ENCODE data around the gene NFKBIA.

Gene NFKBIA

DNA sequence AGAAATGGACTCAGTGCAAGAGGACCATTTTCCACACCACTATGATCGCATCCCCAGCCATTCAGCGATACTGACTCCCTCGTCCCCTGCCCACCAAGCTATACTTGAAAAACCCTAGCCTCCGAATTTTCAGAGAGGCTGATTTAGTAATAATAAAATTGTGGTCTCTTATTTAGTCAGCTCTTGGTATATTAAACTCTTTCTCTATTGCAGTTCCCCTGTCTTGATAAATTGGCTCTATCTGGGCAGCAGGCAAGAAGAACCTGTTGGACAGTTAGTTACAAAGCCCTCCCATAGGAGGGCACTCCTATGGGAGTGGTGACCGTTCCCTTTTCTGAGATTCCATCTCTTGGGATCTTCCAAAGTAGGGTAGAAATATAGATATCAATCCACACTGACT, 33.6 kb downstream of the NFKBIA start:
- Histone ChIP-seq H2AFZ (ENCODE audit: low read depth, low read length) (no peak overlapping the region), H3K4me1 (ENCODE audit: low read length) (peaks cover 35% of the 10 kb centered on the region), H4K20me1 (ENCODE audit: insufficient read depth, low read length) (no peaks in the 10 kb centered on the region), H3K9ac (ENCODE audit: low read length) (no peak overlapping the region), H3K27me3 (ENCODE audit: low read depth, low read length) (no peaks in the 10 kb centered on the region), H3K4me3 (ENCODE audit: low read length) (no peak overlapping the region), H3K36me3 (replicated peaks; ENCODE audit: low read depth, low read length) (peaks cover 5% of the 10 kb centered on the region), H3K79me2 (ENCODE audit: low read length) (no peaks in the 10 kb centered on the region), H3K9me3 (ENCODE audit: insufficient read depth, low read length) (peaks cover 13% of the 10 kb centered on the region), H3K4me2 (ENCODE audit: low read length) (no peak overlapping the region), H3K27ac (ENCODE audit: low read length) (no peak overlapping the region)
- TF ChIP-seq, protein P1, sequence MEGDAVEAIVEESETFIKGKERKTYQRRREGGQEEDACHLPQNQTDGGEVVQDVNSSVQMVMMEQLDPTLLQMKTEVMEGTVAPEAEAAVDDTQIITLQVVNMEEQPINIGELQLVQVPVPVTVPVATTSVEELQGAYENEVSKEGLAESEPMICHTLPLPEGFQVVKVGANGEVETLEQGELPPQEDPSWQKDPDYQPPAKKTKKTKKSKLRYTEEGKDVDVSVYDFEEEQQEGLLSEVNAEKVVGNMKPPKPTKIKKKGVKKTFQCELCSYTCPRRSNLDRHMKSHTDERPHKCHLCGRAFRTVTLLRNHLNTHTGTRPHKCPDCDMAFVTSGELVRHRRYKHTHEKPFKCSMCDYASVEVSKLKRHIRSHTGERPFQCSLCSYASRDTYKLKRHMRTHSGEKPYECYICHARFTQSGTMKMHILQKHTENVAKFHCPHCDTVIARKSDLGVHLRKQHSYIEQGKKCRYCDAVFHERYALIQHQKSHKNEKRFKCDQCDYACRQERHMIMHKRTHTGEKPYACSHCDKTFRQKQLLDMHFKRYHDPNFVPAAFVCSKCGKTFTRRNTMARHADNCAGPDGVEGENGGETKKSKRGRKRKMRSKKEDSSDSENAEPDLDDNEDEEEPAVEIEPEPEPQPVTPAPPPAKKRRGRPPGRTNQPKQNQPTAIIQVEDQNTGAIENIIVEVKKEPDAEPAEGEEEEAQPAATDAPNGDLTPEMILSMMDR (IDR thresholded peaks at IDR 0.05; ENCODE audit: low read depth, low read length) = no peak
- TF ChIP-seq EZH2phosphoT487 (IDR thresholded peaks at IDR 0.05; ENCODE audit: low read depth) = no peak

DNA sequence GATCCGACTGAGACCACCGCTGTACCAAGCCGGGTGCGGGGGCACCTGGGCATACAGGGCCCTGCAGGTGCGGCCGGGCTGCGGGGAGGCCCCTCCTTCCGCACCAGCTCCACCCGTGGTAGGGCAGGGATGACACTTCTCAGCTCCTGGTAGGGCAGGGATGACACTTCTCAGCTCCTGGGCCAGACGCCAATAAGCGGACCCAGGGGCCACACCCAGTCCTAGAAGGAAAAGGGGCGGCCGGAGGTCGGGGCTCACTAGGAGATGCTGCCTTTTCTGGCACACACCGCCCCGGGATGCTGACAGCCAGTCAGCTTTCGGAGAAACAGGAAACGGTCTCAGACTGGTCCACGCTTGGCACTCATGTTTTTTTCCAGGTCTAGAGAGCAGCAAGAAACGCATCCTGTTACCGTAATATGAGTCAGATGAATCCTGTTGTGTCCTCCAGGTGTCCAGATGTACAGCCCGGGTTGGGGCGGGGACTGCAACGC, 34.8 kb downstream of the NFKBIA start:
- Histone ChIP-seq H3K4me2 (ENCODE audit: low read length) (peak overlapping the region; percentile 8), H3K27me3 (ENCODE audit: low read depth, low read length) (no peaks in the 10 kb centered on the region), H2AFZ (ENCODE audit: low read depth, low read length) (no peak overlapping the region), H3K79me2 (ENCODE audit: low read length) (no peaks in the 10 kb centered on the region), H3K27ac (ENCODE audit: low read length) (no peak overlapping the region), H3K4me1 (ENCODE audit: low read length) (peaks cover 37% of the 10 kb centered on the region), H3K4me3 (ENCODE audit: low read length) (peak overlapping the region; percentile 19; the same call in 1 of the 2 replicates), H3K36me3 (replicated peaks; ENCODE audit: low read depth, low read length) (peaks cover 5% of the 10 kb centered on the region), H4K20me1 (ENCODE audit: insufficient read depth, low read length) (no peaks in the 10 kb centered on the region), H3K9ac (ENCODE audit: low read length) (no peak overlapping the region), H3K9me3 (ENCODE audit: insufficient read depth, low read length) (peaks cover 13% of the 10 kb centered on the region)
- TF ChIP-seq, protein P1 (IDR thresholded peaks at IDR 0.05; ENCODE audit: low read depth, low read length) = no peak
- TF ChIP-seq EZH2phosphoT487 (IDR thresholded peaks at IDR 0.05; ENCODE audit: low read depth) = no peak

DNA sequence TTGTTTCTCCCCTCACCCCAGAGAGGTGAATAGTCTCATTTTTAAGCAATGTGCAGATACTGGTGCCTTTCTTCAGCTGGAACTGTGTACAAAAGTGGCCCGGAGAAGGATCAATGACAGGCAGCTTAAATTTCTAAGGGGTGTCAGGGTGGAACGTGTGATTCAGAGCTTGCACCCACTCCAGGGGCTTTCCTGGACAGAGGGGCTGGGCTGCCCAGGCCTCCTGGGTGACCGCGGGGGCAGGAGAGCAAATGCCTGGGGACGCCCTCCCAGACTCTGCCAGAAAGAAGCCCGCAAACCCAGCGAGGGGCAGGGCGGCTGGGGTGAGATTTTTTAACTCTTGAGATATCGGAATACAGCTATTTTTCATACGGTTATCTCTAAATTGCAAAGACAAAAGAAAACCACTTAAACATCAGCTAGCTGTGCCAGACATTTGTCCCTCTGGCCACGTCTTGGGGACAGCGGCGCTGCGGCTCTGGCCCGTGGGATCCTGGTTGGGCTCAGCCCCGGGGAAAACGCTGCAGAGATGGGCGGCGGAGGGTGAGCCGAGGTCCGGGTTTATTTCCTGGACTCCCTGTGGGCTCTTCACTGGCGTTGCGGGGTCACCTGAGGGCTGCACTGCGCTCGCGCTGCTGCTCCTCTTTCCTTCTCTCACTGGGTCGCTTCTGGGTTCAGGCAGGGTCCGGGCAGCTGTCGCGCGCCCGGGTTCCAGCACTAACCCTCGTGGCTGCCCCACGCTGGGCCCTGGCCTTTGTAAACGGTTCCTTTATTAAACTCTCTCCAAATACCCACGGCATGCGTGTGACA, 35.8 kb downstream of the NFKBIA start:
- Histone ChIP-seq H2AFZ (ENCODE audit: low read depth, low read length) (peak overlapping the region; percentile 43; the same call in 1 of the 2 replicates), H3K27ac (ENCODE audit: low read length) (peak overlapping the region; percentile 73), H3K27me3 (ENCODE audit: low read depth, low read length) (no peaks in the 10 kb centered on the region), H3K9me3 (ENCODE audit: insufficient read depth, low read length) (peaks cover 13% of the 10 kb centered on the region), H3K4me2 (ENCODE audit: low read length) (no peak overlapping the region), H3K36me3 (replicated peaks; ENCODE audit: low read depth, low read length) (peaks cover 5% of the 10 kb centered on the region), H3K4me1 (ENCODE audit: low read length) (peaks cover 37% of the 10 kb centered on the region), H3K4me3 (ENCODE audit: low read length) (no peak overlapping the region), H4K20me1 (ENCODE audit: insufficient read depth, low read length) (no peaks in the 10 kb centered on the region), H3K79me2 (ENCODE audit: low read length) (no peaks in the 10 kb centered on the region), H3K9ac (ENCODE audit: low read length) (no peak overlapping the region)
- TF ChIP-seq, protein P1 (IDR thresholded peaks at IDR 0.05; ENCODE audit: low read depth, low read length) = no peak
- TF ChIP-seq EZH2phosphoT487 (IDR thresholded peaks at IDR 0.05; ENCODE audit: low read depth) = no peak

DNA sequence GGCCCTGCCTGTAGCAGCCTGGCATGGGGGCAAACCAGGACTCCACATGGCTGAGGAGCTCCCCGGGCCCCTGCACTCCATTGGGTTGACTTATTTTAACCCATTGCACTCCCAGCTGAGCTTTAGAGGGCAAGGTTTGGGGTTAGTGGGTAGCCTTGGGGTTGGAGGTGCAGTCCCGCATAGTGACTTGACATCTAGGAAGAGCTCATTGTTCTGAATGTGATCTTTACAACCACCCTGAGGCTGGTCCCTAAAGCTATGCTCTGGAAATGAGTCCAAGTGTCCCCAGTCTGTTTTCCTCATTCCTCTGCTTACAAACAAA, 36.4 kb downstream of the NFKBIA start:
- H3K27ac ChIP-seq (ENCODE audit: low read length) = peak overlapping the region; percentile 73
- H4K20me1 ChIP-seq (ENCODE audit: insufficient read depth, low read length) = no peaks in the 10 kb centered on the region
- H3K4me1 ChIP-seq (ENCODE audit: low read length) = peaks cover 37% of the 10 kb centered on the region
- peak overlapping the region; percentile 47; the same call in 1 of the 2 replicates for H3K9ac ChIP-seq (ENCODE audit: low read length)
- no peaks in the 10 kb centered on the region for H3K79me2 ChIP-seq (ENCODE audit: low read length)
- H3K36me3 ChIP-seq (replicated peaks; ENCODE audit: low read depth, low read length) = peaks cover 5% of the 10 kb centered on the region
- H3K9me3 ChIP-seq (ENCODE audit: insufficient read depth, low read length) = peaks cover 13% of the 10 kb centered on the region
- TF ChIP-seq EZH2phosphoT487 (IDR thresholded peaks at IDR 0.05; ENCODE audit: low read depth) = no peak
- TF ChIP-seq, protein P1 (IDR thresholded peaks at IDR 0.05; ENCODE audit: low read depth, low read length) = no peak
- H3K4me2 ChIP-seq (ENCODE audit: low read length) = peak overlapping the region; percentile 43
- no peaks in the 10 kb centered on the region for H3K27me3 ChIP-seq (ENCODE audit: low read depth, low read length)
- H2AFZ ChIP-seq (ENCODE audit: low read depth, low read length) = peak overlapping the region; percentile 43; the same call in 1 of the 2 replicates
- H3K4me3 ChIP-seq (ENCODE audit: low read length) = peak overlapping the region; percentile 10; the same call in 1 of the 2 replicates

Measured in OCI-LY3 (cell line).